ENCODE measurements around the gene CDH23.

DNA sequence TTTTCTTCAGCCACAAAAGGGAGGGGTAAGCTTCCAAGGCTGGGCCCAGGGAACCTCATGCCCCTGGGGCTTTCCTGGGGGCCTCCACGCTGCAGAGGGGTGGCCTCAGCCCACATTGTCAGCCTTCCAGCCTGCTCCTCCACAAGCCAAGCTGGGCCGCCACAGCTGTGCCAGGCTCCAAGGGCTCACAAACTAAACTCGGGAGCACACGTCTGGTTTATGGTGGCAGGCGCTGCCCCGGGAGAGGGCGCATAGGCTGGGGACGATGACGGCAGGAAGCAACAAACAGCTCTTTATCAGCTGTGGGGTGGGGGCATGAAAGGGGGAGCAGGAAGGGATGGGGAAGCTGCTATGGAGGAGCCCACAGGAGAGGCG, 6.3 kb upstream of the CDH23 start:
- no peak for TF ChIP-seq PATZ1 (CRISPR knock-in tag; IDR thresholded peaks at IDR 0.05; ENCODE audit: borderline replicate concordance)
- no peak for TF ChIP-seq PPARA (CRISPR knock-in tag; IDR thresholded peaks at IDR 0.05; ENCODE audit: borderline replicate concordance)
- TF ChIP-seq GLIS3 (CRISPR knock-in tag; IDR thresholded peaks at IDR 0.05) = no peak
- TF ChIP-seq OSR1 (CRISPR knock-in tag; IDR thresholded peaks at IDR 0.05) = no peak
- no peak for TF ChIP-seq ZNF70 (CRISPR knock-in tag; IDR thresholded peaks at IDR 0.05)
- TF ChIP-seq, protein P1, sequence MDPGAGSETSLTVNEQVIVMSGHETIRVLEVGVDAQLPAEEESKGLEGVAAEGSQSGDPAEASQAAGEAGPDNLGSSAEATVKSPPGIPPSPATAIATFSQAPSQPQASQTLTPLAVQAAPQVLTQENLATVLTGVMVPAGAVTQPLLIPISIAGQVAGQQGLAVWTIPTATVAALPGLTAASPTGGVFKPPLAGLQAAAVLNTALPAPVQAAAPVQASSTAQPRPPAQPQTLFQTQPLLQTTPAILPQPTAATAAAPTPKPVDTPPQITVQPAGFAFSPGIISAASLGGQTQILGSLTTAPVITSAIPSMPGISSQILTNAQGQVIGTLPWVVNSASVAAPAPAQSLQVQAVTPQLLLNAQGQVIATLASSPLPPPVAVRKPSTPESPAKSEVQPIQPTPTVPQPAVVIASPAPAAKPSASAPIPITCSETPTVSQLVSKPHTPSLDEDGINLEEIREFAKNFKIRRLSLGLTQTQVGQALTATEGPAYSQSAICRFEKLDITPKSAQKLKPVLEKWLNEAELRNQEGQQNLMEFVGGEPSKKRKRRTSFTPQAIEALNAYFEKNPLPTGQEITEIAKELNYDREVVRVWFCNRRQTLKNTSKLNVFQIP (CRISPR knock-in tag; IDR thresholded peaks at IDR 0.05; ENCODE audit: borderline replicate concordance, low read depth) = no peak
